Globus pallidus (tissue), 1 donor: ENCODE results near the gene CDKL1.
A peak's percentile ranks its signal among the peaks of the same experiment; 100 is the strongest.

Source experiments
- DNase-seq: peaks from one replicate; pipeline ENCODE4 v3.0.0-alpha.2; 2015; ENCODE audit warnings: low spot score

The CDKL1 gene

GRCh38 chr14:50396631-50397389 is at the start of gene CDKL1:
TSS of gene CDKL1 (minus strand) at chr14:50396881. CDS start at chr14:50395868, 1,013 bp downstream.
- DNase-seq = peak; percentile 47

- DNase-seq = no peak
These were observed 37.8 kb upstream of the CDKL1 start for GRCh38 chr14:50434528-50434927.

GRCh38 chr14:50432131-50432530 is 35.5 kb upstream of the CDKL1 start:
- DNase-seq = no peak

GRCh38 chr14:50425816-50426215 is 29.1 kb upstream of the CDKL1 start:
- DNase-seq = no peak

- no peak for DNase-seq
These were observed 28.4 kb upstream of the CDKL1 start for GRCh38 chr14:50425105-50425504.

- DNase-seq = no peak
These were observed 26.8 kb upstream of the CDKL1 start for GRCh38 chr14:50423529-50423928.

- no peak for DNase-seq
These were observed 24.8 kb upstream of the CDKL1 start for GRCh38 chr14:50421499-50421898.

GRCh38 chr14:50417853-50418252 is 21.2 kb upstream of the CDKL1 start:
- no peak for DNase-seq

GRCh38 chr14:50410921-50411320 is 14.2 kb upstream of the CDKL1 start:
- no peak for DNase-seq

- DNase-seq = no peak
These were observed 13.4 kb upstream of the CDKL1 start for GRCh38 chr14:50410071-50410470.

GRCh38 chr14:50407111-50407812 is 10.6 kb upstream of the CDKL1 start:
- no peak for DNase-seq

GRCh38 chr14:50403419-50403818 is 6.7 kb upstream of the CDKL1 start:
- no peak for DNase-seq

- DNase-seq = no peak
These were observed 6.3 kb upstream of the CDKL1 start for GRCh38 chr14:50402965-50403364.

- no peak for DNase-seq
These were observed 3.8 kb upstream of the CDKL1 start for GRCh38 chr14:50400461-50400860.

- no peak for DNase-seq
These were observed 2.8 kb upstream of the CDKL1 start for GRCh38 chr14:50399251-50400032.

- no peak for DNase-seq
These were observed 1.5 kb upstream of the CDKL1 start for GRCh38 chr14:50398189-50398580.

GRCh38 chr14:50397390-50398188 is 908 bp upstream of the CDKL1 start:
- peak; percentile 13 for DNase-seq

GRCh38 chr14:50395448-50395847 is 1.2 kb downstream of the CDKL1 start:
- no peak for DNase-seq

- no peak for DNase-seq
These were observed 2.0 kb downstream of the CDKL1 start for GRCh38 chr14:50394713-50395112.

- no peak for DNase-seq
These were observed 6.8 kb downstream of the CDKL1 start for GRCh38 chr14:50389668-50390441.

GRCh38 chr14:50388256-50388931 is 8.3 kb downstream of the CDKL1 start:
- DNase-seq = no peak
